A204.1 (cell line): Measurements from ENCODE around the gene GPM6B.
"Not testable (repeated sequence)": the region's sequence is repeated elsewhere in the genome, so short reads cannot be mapped to it uniquely, and the experiment has no call there.

Experiments used
- FAIRE-seq: peaks from 2 replicates; lab custom pipeline; 2012; peaks lifted over from hg19 to GRCh38; lab: Jason Lieb, UNC

Gene GPM6B

DNA sequence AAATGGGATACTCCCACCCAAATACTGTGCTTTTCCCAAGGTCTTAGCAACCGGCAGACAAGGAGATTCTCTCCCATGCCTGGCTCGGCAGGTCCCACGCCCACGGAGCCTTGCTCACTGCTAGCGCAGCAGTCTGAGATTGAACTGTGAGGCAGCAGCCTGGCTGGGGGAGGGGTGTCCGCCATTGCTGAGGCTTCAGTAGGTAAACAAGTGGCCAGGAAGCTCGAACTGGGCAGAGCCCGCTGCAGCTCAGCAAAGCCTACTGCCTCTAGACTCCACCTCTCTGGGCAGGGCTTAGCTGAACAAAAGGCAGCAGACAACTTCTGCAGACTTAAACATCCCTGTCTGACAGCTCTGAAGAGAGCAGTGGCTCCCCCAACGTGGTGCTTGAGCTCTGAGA, 92.0 kb downstream of the GPM6B start:
- not testable (repeated sequence) for FAIRE-seq

GRCh38 chrX:13721819-13722519, 94.9 kb downstream of the GPM6B start:
- no peak for FAIRE-seq

DNA sequence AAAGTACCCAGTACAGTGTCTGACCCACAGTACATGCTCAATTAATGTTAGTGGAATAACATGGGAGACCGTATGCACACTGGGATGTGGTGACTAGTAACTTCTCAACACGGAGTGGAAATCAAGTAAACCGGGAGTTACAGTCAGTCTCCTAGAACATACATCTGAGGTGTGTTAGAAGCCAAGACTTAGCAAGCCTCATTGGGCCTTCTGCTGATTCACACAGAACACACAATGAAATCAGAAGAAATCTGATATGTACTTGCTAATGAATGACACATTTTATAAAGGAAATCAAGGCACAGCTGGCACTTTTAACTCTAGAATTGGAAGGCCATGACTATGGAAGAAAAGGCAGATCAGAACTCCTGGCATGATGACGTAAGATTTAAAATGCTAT, 95.5 kb downstream of the GPM6B start:
- no peak for FAIRE-seq
